Caco-2 (cell line): ENCODE measurements around the gene TENM3. TPM values are rescaled to one million over a fixed set of nuclear protein-coding genes. Genes with fewer than 3 reads are reported as not detected.

Source experiments
- BruUV-seq: library from RNA; stranded (reverse); fragments of 400-500 nt; replicated peaks from 2 replicates; lab custom pipeline; 2021; lab: Mats Ljungman, UMichigan
- CTCF ChIA-PET: fragments of 300-600 bp; sonication (Branson Sonifier 250); formaldehyde crosslinking; loops from one replicate; lab custom pipeline; 2022; ENCODE audit warnings: antibody characterized with exemption; lab: Charles Lee
- POLR2A ChIA-PET: fragments of 300-600 bp; sonication (Branson Sonifier 250); formaldehyde crosslinking; loops from one replicate; lab custom pipeline; 2022; ENCODE audit warnings: antibody characterized with exemption; lab: Charles Lee
- DNase-seq, 2 experiments: peaks; one replicate each; pipeline versions ENCODE4 v3.0.0 to v3.0.0-alpha.2; 2020 to 2022
- H3K27me3 ChIP-seq: replicated peaks from 2 replicates; pipeline ENCODE4 v1.6.0; 2011; ENCODE audit warnings: low read length; ENCODE audit not compliant: control insufficient read depth, insufficient read depth
- H3K36me3 ChIP-seq: 2 replicates; pipeline ENCODE4 v1.5.1; 2011; ENCODE audit warnings: low read length; ENCODE audit not compliant: control insufficient read depth, insufficient read depth
- H3K4me1 ChIP-seq: fragments of 250-450 bp; sonication (Bioruptor Pico); 2 replicates; pipeline ENCODE4 v1.5.1; 2020; ENCODE audit warnings: mild to moderate bottlenecking
- H3K4me3 ChIP-seq: 2 replicates; pipeline ENCODE4 v1.5.1; 2011; ENCODE audit warnings: low read depth, mild to moderate bottlenecking, control low read depth, low read length
- H3K9me3 ChIP-seq: fragments of 250-450 bp; sonication (Bioruptor Pico); 2 replicates; pipeline ENCODE4 v1.5.1; 2020; ENCODE audit warnings: mild to moderate bottlenecking, moderate library complexity
- H3K27ac Mint-ChIP-seq: one replicate; pipeline ENCODE4 v1.8.0; 2022; ENCODE audit warnings: mixed read lengths; ENCODE audit not compliant: unreplicated experiment
- H3K27me3 Mint-ChIP-seq: one replicate; pipeline ENCODE4 v1.8.0; 2022; ENCODE audit warnings: mixed read lengths; ENCODE audit not compliant: insufficient read depth, unreplicated experiment
- H3K36me3 Mint-ChIP-seq: one replicate; pipeline ENCODE4 v1.8.0; 2022; ENCODE audit warnings: mild to moderate bottlenecking, mixed read lengths; ENCODE audit not compliant: insufficient read depth, unreplicated experiment
- H3K4me1 Mint-ChIP-seq: one replicate; pipeline ENCODE4 v1.8.0; 2022; ENCODE audit warnings: low read depth, mixed read lengths; ENCODE audit not compliant: unreplicated experiment
- H3K4me3 Mint-ChIP-seq: one replicate; pipeline ENCODE4 v1.8.0; 2022; ENCODE audit warnings: mild to moderate bottlenecking, moderate library complexity, mixed read lengths; ENCODE audit not compliant: unreplicated experiment
- H3K9me3 Mint-ChIP-seq: one replicate; pipeline ENCODE4 v1.8.0; 2022; ENCODE audit warnings: mixed read lengths; ENCODE audit not compliant: unreplicated experiment
- intact Hi-C: fragments of 100-400 bp; cut with micrococcal nuclease; formaldehyde crosslinking; loops from one replicate; pipeline ENCODE4 v1.10.0; 2022; ENCODE audit not compliant: unreplicated experiment
- total RNA-seq: library from RNA; stranded (reverse); gene quantifications from 2 replicates; pipeline ENCODE4 v1.2.3, GENCODE V29; 2022
- TF ChIP-seq, protein P1 (sequence below), 2 experiments: fragments of 200-600 bp in 1 of 2; IDR thresholded peaks; 1 replicate in 1 of 2; 2 replicates in 1 of 2; pipeline versions ENCODE4 v1.5.1 to v1.8.0; 2011 to 2022; ENCODE audit warnings: antibody characterized with exemption in 1 of 2, control low read depth in 1 of 2, inconsistent platforms in 1 of 2, low read depth in 1 of 2, low read length in 1 of 2, mild to moderate bottlenecking in 1 of 2, moderate library complexity in 1 of 2; ENCODE audit not compliant: insufficient read depth in 1 of 2, severe bottlenecking in 1 of 2, unreplicated experiment in 1 of 2

TENM3 gene
- total RNA-seq, 1 experiment from 2014 or later = 94.7 TPM

GRCh38 chr4:182700362-182701160 is 457.4 kb downstream of the TENM3 start:
- Mint-ChIP-seq H3K9me3 (no peaks in the 10 kb centered on the region), H3K27ac (no peak overlapping the region), H3K4me1 (no peaks in the 10 kb centered on the region), H3K27me3 (no peaks in the 10 kb centered on the region), H3K4me3 (no peak overlapping the region), H3K36me3 (peaks cover 17% of the 10 kb centered on the region)
- DNase-seq = no peak
- BruUV-seq = no TSS peak
- Histone ChIP-seq H3K9me3 (no peaks in the 10 kb centered on the region), H3K27me3 (no peaks in the 10 kb centered on the region), H3K36me3 (no peaks in the 10 kb centered on the region), H3K4me3 (no peak overlapping the region), H3K4me1 (no peaks in the 10 kb centered on the region)
- ChIA-PET POLR2A (interaction anchor here (0.6 kb wide), 1 partner anchor 291 kb away, joined by 17 read pairs; no protein-coding TSS in a partner anchor), CTCF (no interaction called here)
- intact Hi-C loops = no loop called here
- TF ChIP-seq, protein P1, sequence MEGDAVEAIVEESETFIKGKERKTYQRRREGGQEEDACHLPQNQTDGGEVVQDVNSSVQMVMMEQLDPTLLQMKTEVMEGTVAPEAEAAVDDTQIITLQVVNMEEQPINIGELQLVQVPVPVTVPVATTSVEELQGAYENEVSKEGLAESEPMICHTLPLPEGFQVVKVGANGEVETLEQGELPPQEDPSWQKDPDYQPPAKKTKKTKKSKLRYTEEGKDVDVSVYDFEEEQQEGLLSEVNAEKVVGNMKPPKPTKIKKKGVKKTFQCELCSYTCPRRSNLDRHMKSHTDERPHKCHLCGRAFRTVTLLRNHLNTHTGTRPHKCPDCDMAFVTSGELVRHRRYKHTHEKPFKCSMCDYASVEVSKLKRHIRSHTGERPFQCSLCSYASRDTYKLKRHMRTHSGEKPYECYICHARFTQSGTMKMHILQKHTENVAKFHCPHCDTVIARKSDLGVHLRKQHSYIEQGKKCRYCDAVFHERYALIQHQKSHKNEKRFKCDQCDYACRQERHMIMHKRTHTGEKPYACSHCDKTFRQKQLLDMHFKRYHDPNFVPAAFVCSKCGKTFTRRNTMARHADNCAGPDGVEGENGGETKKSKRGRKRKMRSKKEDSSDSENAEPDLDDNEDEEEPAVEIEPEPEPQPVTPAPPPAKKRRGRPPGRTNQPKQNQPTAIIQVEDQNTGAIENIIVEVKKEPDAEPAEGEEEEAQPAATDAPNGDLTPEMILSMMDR (IDR thresholded peaks at IDR 0.05; ENCODE audit: insufficient read depth in 1 of 2, low read depth in 1 of 2, low read length in 1 of 2, severe bottlenecking in 1 of 2, unreplicated experiment in 1 of 2) = no peak

DNA sequence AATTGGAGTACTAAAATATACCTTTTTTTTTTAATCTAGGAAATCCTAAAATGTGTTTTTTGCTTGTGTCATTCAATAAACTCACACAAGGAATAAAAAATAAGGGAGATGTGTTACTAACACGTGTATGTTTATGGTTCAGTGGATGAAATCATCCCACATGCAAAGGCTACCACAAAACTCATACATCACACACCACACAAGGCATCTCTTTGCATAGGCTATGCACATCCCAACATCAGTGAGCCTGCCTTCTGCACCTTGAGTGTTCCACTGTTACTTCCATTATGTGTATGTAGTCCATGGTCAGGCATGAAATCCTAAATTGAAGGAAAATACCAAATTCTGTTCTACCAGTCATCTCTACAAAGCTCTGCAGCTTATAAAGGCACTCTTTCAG is 460.9 kb downstream of the TENM3 start:
- H3K36me3 ChIP-seq = no peaks in the 10 kb centered on the region
- peaks cover 13% of the 10 kb centered on the region for H3K36me3 Mint-ChIP-seq
- CTCF ChIA-PET = no interaction called here
- H3K4me3 ChIP-seq = no peak overlapping the region
- H3K4me1 ChIP-seq = no peaks in the 10 kb centered on the region
- no peaks in the 10 kb centered on the region for H3K27me3 ChIP-seq
- BruUV-seq = no TSS peak
- DNase-seq = no peak
- no peak overlapping the region for H3K27ac Mint-ChIP-seq
- no peaks in the 10 kb centered on the region for H3K9me3 Mint-ChIP-seq
- no peaks in the 10 kb centered on the region for H3K4me1 Mint-ChIP-seq
- TF ChIP-seq, protein P1 (IDR thresholded peaks at IDR 0.05; ENCODE audit: insufficient read depth in 1 of 2, low read depth in 1 of 2, low read length in 1 of 2, severe bottlenecking in 1 of 2, unreplicated experiment in 1 of 2) = no peak
- intact Hi-C loops = no loop called here
- H3K9me3 ChIP-seq = no peaks in the 10 kb centered on the region
- POLR2A ChIA-PET = no interaction called here
- H3K27me3 Mint-ChIP-seq = no peaks in the 10 kb centered on the region
- H3K4me3 Mint-ChIP-seq = no peak overlapping the region

GRCh38 chr4:182704948-182705347 is 461.7 kb downstream of the TENM3 start:
- TF ChIP-seq, protein P1 (IDR thresholded peaks at IDR 0.05; ENCODE audit: insufficient read depth in 1 of 2, low read depth in 1 of 2, low read length in 1 of 2, severe bottlenecking in 1 of 2, unreplicated experiment in 1 of 2) = no peak
- no peaks in the 10 kb centered on the region for H3K27me3 Mint-ChIP-seq
- intact Hi-C loops = no loop called here
- H3K36me3 ChIP-seq = no peaks in the 10 kb centered on the region
- no peaks in the 10 kb centered on the region for H3K9me3 ChIP-seq
- no peak for DNase-seq
- H3K4me1 ChIP-seq = no peaks in the 10 kb centered on the region
- H3K4me3 ChIP-seq = no peak overlapping the region
- H3K4me3 Mint-ChIP-seq = no peak overlapping the region
- ChIA-PET CTCF (no interaction called here), POLR2A (interaction anchor here (0.6 kb wide), 1 partner anchor 236 kb away, joined by 4 read pairs; no protein-coding TSS in a partner anchor)
- no peaks in the 10 kb centered on the region for H3K9me3 Mint-ChIP-seq
- no peaks in the 10 kb centered on the region for H3K27me3 ChIP-seq
- H3K36me3 Mint-ChIP-seq = peaks cover 13% of the 10 kb centered on the region
- no peak overlapping the region for H3K27ac Mint-ChIP-seq
- no peaks in the 10 kb centered on the region for H3K4me1 Mint-ChIP-seq
- no TSS peak for BruUV-seq
